Activated naive CD4-positive, alpha-beta T cell (primary cell): Measurements from ENCODE around the gene GPBAR1.

Experiments used
- DNase-seq, 4 experiments: peaks; one replicate each; lab custom pipeline; 2025; lab: John Stamatoyannopoulos, UW

Gene GPBAR1

GRCh38 chr2:218260742-218261422, at the start of gene GPBAR1:
TSS of gene GPBAR1 (plus strand) at chr2:218261015. CDS start at chr2:218262725, 1,710 bp downstream.
- DNase-seq, result no peak

- no peak for DNase-seq
These were observed 46.7 kb upstream of the GPBAR1 start for GRCh38 chr2:218214116-218214515.

- no peak for DNase-seq
These were observed 44.5 kb upstream of the GPBAR1 start for GRCh38 chr2:218216336-218216673.

GRCh38 chr2:218216674-218217359, 44.0 kb upstream of the GPBAR1 start, which contains the start of gene ARPC2:
TSS of gene ARPC2 (plus strand) at chr2:218217189. CDS start at chr2:218217471, 282 bp downstream.
- DNase-seq, result peak; percentile 84 to 93 (median 89)

- DNase-seq, result peak in 3 of 4 experiments; percentile 40 to 52 (median 49)
These were observed 43.2 kb upstream of the GPBAR1 start for GRCh38 chr2:218217360-218218267.

GRCh38 chr2:218218268-218219185, 42.3 kb upstream of the GPBAR1 start:
- no peak for DNase-seq

GRCh38 chr2:218219934-218220333, 40.9 kb upstream of the GPBAR1 start:
- no peak for DNase-seq

- no peak for DNase-seq
These were observed 39.8 kb upstream of the GPBAR1 start for GRCh38 chr2:218221000-218221399.

- DNase-seq, result no peak
These were observed 37.8 kb upstream of the GPBAR1 start for GRCh38 chr2:218223046-218223445.

GRCh38 chr2:218224186-218224585, 36.6 kb upstream of the GPBAR1 start:
- no peak for DNase-seq

GRCh38 chr2:218226903-218227302, 33.9 kb upstream of the GPBAR1 start:
- no peak for DNase-seq

GRCh38 chr2:218228366-218229090, 32.3 kb upstream of the GPBAR1 start:
- no peak for DNase-seq

- no peak for DNase-seq
These were observed 31.6 kb upstream of the GPBAR1 start for GRCh38 chr2:218229239-218229638.

- no peak for DNase-seq
These were observed 31.0 kb upstream of the GPBAR1 start for GRCh38 chr2:218229851-218230250.

GRCh38 chr2:218230882-218231281, 29.9 kb upstream of the GPBAR1 start:
- no peak for DNase-seq

- no peak for DNase-seq
These were observed 27.3 kb upstream of the GPBAR1 start for GRCh38 chr2:218233543-218233942.

- DNase-seq, result no peak
These were observed 26.3 kb upstream of the GPBAR1 start for GRCh38 chr2:218234521-218234920.

- DNase-seq, result no peak
These were observed 25.8 kb upstream of the GPBAR1 start for GRCh38 chr2:218235017-218235416.

GRCh38 chr2:218236829-218237228, 24.0 kb upstream of the GPBAR1 start:
- DNase-seq, result no peak

- DNase-seq, result no peak
These were observed 21.9 kb upstream of the GPBAR1 start for GRCh38 chr2:218238887-218239286.

- DNase-seq, result no peak
These were observed 16.6 kb upstream of the GPBAR1 start for GRCh38 chr2:218244204-218244603.
